ENCODE measurements around the gene RPGRIP1L. TPM values are rescaled to one million over a fixed set of nuclear protein-coding genes. Genes with fewer than 3 reads are reported as not detected.
A peak's percentile ranks its signal among the peaks of the same experiment; 100 is the strongest.

The RPGRIP1L gene
- total RNA-seq, 1 experiment from 2014 or later: 9.8 TPM

DNA sequence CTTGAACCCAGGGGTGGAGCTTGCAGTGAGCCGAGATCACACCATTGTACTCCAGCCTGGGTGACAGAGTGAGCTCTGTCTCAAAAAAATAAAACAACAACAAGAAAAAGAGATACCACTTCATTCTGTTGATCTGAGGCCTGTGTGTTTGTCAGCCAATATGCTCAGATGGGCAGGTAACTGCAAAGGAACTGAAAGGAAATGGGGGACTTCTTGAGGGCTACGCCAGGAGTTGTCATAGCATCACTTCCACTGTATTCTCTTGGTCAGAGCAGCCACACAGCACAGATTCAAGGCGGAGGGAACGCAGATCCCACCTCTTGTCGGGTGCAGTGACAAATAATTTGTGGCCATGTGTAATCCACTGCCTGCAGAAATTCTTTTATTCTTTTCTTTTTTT, 126.8 kb downstream of the RPGRIP1L start:
- H3K27me3 Mint-ChIP-seq (ENCODE audit: low read depth): no peaks in the 10 kb centered on the region; the same call in 1 of the 2 replicates
- no peaks in the 10 kb centered on the region for H3K4me1 Mint-ChIP-seq
- DNase-seq (ENCODE audit: low spot score) (no peak), ATAC-seq (no peak)
- H3K27ac Mint-ChIP-seq: no peak overlapping the region
- ChIA-PET POLR2A (no interaction called here), CTCF (interaction anchor here (0.6 kb wide), 2 partner anchors 31 to 55 kb away, joined by 3 read pairs; no protein-coding TSS in a partner anchor)
- no peak for TF ChIP-seq KAT7 (CRISPR knock-in tag; IDR thresholded peaks at IDR 0.05; ENCODE audit: borderline replicate concordance)
- peaks cover 17% of the 10 kb centered on the region for H3K9me3 Mint-ChIP-seq
- H3K36me3 Mint-ChIP-seq: peaks cover 4% of the 10 kb centered on the region; the same call in 1 of the 2 replicates
- no peak overlapping the region for H3K4me3 Mint-ChIP-seq

- Mint-ChIP-seq H3K4me1 (no peaks in the 10 kb centered on the region), H3K36me3 (peaks cover 10% of the 10 kb centered on the region), H3K27ac (no peak overlapping the region), H3K27me3 (ENCODE audit: low read depth) (no peaks in the 10 kb centered on the region; the same call in 1 of the 2 replicates), H3K9me3 (peaks cover 24% of the 10 kb centered on the region), H3K4me3 (no peak overlapping the region)
- no peak for DNase-seq (ENCODE audit: low spot score)
- no peak for ATAC-seq
- POLR2A ChIA-PET: no interaction called here
- CTCF ChIA-PET: no interaction called here
- TF ChIP-seq, protein P1, sequence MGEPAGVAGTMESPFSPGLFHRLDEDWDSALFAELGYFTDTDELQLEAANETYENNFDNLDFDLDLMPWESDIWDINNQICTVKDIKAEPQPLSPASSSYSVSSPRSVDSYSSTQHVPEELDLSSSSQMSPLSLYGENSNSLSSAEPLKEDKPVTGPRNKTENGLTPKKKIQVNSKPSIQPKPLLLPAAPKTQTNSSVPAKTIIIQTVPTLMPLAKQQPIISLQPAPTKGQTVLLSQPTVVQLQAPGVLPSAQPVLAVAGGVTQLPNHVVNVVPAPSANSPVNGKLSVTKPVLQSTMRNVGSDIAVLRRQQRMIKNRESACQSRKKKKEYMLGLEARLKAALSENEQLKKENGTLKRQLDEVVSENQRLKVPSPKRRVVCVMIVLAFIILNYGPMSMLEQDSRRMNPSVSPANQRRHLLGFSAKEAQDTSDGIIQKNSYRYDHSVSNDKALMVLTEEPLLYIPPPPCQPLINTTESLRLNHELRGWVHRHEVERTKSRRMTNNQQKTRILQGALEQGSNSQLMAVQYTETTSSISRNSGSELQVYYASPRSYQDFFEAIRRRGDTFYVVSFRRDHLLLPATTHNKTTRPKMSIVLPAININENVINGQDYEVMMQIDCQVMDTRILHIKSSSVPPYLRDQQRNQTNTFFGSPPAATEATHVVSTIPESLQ (CRISPR knock-in tag; IDR thresholded peaks at IDR 0.05): no peak
- TF ChIP-seq ZSCAN18 (CRISPR knock-in tag; IDR thresholded peaks at IDR 0.05): no peak
- no peak for TF ChIP-seq ZNF425 (CRISPR knock-in tag; conservative IDR thresholded peaks at IDR 0.05)
- TF ChIP-seq SMAD4 (CRISPR knock-in tag; IDR thresholded peaks at IDR 0.05): no peak
- TF ChIP-seq RORB (CRISPR knock-in tag; IDR thresholded peaks at IDR 0.05): no peak
- TF ChIP-seq E2F5 (CRISPR knock-in tag; IDR thresholded peaks at IDR 0.05): no peak
Measured at GRCh38 chr16:53576210-53576609, 127.4 kb downstream of the RPGRIP1L start.

GRCh38 chr16:53571763-53572162, 131.9 kb downstream of the RPGRIP1L start:
- H3K27me3 Mint-ChIP-seq (ENCODE audit: low read depth): no peaks in the 10 kb centered on the region; the same call in 1 of the 2 replicates
- DNase-seq (ENCODE audit: low spot score) (no peak), ATAC-seq (no peak)
- TF ChIP-seq TCF7 (CRISPR knock-in tag; IDR thresholded peaks at IDR 0.05; ENCODE audit: low read depth) (no peak), FOXP1 (CRISPR knock-in tag; IDR thresholded peaks at IDR 0.05; ENCODE audit: borderline replicate concordance) (no peak), HMGA2 (CRISPR knock-in tag; IDR thresholded peaks at IDR 0.05) (no peak), KAT7 (CRISPR knock-in tag; IDR thresholded peaks at IDR 0.05; ENCODE audit: borderline replicate concordance) (no peak), RORB (CRISPR knock-in tag; IDR thresholded peaks at IDR 0.05) (no peak), CBFB (CRISPR knock-in tag; IDR thresholded peaks at IDR 0.05; ENCODE audit: low read depth) (no peak)
- ChIA-PET POLR2A (no interaction called here), CTCF (no interaction called here)
- H3K4me1 Mint-ChIP-seq: no peaks in the 10 kb centered on the region; the same call in 1 of the 2 replicates
- peaks cover 15% of the 10 kb centered on the region for H3K36me3 Mint-ChIP-seq
- no peak overlapping the region for H3K27ac Mint-ChIP-seq
- no peak overlapping the region for H3K4me3 Mint-ChIP-seq
- H3K9me3 Mint-ChIP-seq: peaks cover 39% of the 10 kb centered on the region

DNA sequence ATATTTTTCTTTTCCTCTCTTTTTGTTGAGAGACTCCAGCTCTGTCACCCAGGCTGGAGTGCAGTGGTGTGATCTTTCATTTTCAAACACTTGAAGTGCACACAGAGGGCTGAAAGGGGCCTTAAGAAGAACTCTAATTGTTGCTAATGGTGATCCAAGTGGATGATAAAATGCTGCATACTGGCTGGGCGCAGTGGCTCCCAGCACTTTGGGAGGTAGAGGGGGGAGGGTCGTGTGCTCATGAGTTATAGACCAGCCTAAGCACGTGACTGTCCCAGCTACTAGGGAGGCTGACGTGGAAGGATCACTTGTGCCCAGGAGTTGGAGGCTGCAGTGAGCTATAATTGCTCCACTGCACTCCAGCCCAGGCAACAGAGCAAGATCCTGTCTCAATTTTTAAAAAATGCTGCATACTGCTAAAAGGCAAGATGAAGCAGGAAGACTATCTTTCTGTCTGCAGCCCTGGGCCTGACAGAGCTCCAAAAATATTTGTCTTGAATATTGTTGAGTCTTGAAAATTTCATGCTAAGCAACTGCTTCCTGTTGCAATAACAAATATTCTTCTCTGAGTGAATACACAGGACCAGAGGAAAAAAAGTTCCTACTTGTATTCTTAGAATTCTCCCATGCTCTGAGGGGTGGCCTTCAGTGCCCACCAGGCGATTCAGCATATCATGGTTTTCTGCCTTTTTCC, 137.0 kb downstream of the RPGRIP1L start:
- DNase-seq (ENCODE audit: low spot score) (no peak), ATAC-seq (no peak)
- Mint-ChIP-seq H3K36me3 (peaks cover 19% of the 10 kb centered on the region), H3K9me3 (peaks cover 34% of the 10 kb centered on the region), H3K4me1 (peaks cover 34% of the 10 kb centered on the region), H3K27ac (no peak overlapping the region), H3K27me3 (ENCODE audit: low read depth) (no peaks in the 10 kb centered on the region; the same call in 1 of the 2 replicates), H3K4me3 (no peak overlapping the region)
- TF ChIP-seq, protein P2, sequence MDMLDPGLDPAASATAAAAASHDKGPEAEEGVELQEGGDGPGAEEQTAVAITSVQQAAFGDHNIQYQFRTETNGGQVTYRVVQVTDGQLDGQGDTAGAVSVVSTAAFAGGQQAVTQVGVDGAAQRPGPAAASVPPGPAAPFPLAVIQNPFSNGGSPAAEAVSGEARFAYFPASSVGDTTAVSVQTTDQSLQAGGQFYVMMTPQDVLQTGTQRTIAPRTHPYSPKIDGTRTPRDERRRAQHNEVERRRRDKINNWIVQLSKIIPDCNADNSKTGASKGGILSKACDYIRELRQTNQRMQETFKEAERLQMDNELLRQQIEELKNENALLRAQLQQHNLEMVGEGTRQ (CRISPR knock-in tag; IDR thresholded peaks at IDR 0.05): 0 out of 2 replicates have a peak, but pooled peaks have one; percentile 11
- TF ChIP-seq HMGA2 (CRISPR knock-in tag; IDR thresholded peaks at IDR 0.05) (no peak), NR2C2 (CRISPR knock-in tag; IDR thresholded peaks at IDR 0.05) (no peak)
- POLR2A ChIA-PET: interaction anchor here (0.7 kb wide), 1 partner anchor 47 kb away, joined by 4 read pairs; no protein-coding TSS in a partner anchor
- CTCF ChIA-PET: no interaction called here

All from WTC11 (cell line).